Tibial nerve (tissue), 4 donors: Measurements from ENCODE around the gene ITPKC. TPM values are rescaled to one million over a fixed set of nuclear protein-coding genes. Genes with fewer than 3 reads are reported as not detected.
"Not testable (repeated sequence)": the region's sequence is repeated elsewhere in the genome, so short reads cannot be mapped to it uniquely, and the experiment has no call there.

Experiments
- DNase-seq, 2 donors: peaks; one replicate each; pipeline ENCODE4 v3.0.0-alpha.2; 2019; ENCODE audit warnings: low spot score in 2 of 2
- H3K27ac ChIP-seq, 4 donors: fragments of 200-600 bp; sonication (generic) in 3 of 4; one replicate each; pipeline ENCODE4 v1.5.1; 2017 to 2019; ENCODE audit warnings: mild to moderate bottlenecking in 1 of 4
- H3K27me3 ChIP-seq, 2 donors: fragments of 200-600 bp; sonication (generic) in 1 of 2; one replicate each; pipeline versions ENCODE4 v1.5.1 to v1.6.0; 2017 to 2019
- H3K36me3 ChIP-seq, 3 donors: fragments of 200-600 bp; sonication (generic); one replicate each; pipeline ENCODE4 v1.5.1; 2018 to 2019
- H3K4me1 ChIP-seq, 4 donors: fragments of 200-600 bp; sonication (generic) in 3 of 4; one replicate each; pipeline ENCODE4 v1.5.1; 2017 to 2019
- H3K4me3 ChIP-seq, 4 donors: fragments of 200-600 bp; sonication (generic) in 3 of 4; one replicate each; pipeline ENCODE4 v1.5.1; 2017 to 2019; ENCODE audit warnings: mild to moderate bottlenecking in 1 of 4, moderate library complexity in 1 of 4
- H3K9me3 ChIP-seq, 4 donors: fragments of 200-600 bp; sonication (generic) in 3 of 4; one replicate each; pipeline ENCODE4 v1.5.1; 2017 to 2019
- EP300 ChIP-seq, 2 donors: sonication (generic); formaldehyde crosslinking; IDR thresholded peaks; one replicate each; pipeline ENCODE4 v1.6.1; 2017; ENCODE audit warnings: antibody characterized with exemption in 2 of 2, mild to moderate bottlenecking in 1 of 2
- POLR2A ChIP-seq, 2 donors: fragments of 450-650 bp; IDR thresholded peaks; one replicate each; pipeline ENCODE4 v1.6.1; 2017; ENCODE audit warnings: antibody characterized with exemption in 2 of 2, mild to moderate bottlenecking in 2 of 2, moderate library complexity in 2 of 2
- WGBS, 2 donors: methylation state at CpG; one replicate each; pipeline ENCODE4 v1.1.5; 2018; 5-methylcytosine and 5-hydroxymethylcytosine counted together
- total RNA-seq, 4 donors: library from RNA; depleted of rRNA; stranded (reverse); fragments of >200 nt; gene quantifications; one replicate each; pipeline ENCODE4 v1.1.0, GENCODE V29; 2016
- TF ChIP-seq, protein P1 (sequence below), 5 experiments: fragments of 200-600 bp in 3 of 5; fragments of 450-650 bp in 2 of 5; sonication (generic) in 3 of 5; IDR thresholded peaks; one replicate each; pipeline ENCODE4 v1.5.1; 2016 to 2019; ENCODE audit warnings: antibody characterized with exemption in 5 of 5, mild to moderate bottlenecking in 3 of 5, moderate library complexity in 2 of 5

The ITPKC gene
- total RNA-seq, 4 donors from 2014 or later, result 72.0 to 114 (median 90.9) TPM

DNA sequence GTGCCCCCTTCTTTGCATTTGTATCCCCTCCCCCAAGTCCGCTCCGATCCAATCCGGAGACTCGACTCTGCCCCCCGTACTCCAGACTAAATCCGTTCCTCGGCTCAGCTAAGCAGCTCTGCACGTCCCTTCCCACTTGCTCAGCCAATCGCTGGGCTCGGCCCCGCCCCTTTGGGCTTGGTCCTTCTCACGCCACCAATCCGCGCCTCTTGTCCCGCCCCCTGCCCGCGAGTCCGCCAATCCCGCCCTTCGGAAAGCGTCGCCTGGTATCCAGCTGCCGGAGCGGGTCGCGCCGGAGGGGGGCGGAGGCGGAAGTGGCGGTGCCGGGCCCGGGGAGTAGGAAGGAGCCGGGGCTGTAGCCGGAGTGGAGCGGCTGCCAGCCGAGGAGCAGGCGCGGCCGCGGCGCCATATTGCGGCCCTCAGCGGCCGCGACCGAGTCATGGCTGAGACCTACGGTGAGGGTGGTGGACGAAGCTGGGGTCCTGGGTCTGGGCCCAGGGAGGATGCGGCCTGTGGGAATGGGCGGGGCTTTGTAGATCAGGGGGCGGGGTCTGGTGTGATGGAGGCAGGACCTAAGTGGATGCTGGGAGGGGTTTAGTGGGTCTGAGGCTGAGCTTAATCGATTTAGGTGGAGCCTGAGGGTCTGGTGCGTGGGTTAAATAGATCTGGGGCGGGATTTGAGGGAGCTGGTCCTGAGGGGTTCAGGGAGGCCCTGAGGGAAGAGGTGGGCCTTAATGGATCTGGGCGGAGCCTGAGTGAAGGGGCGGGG is 61.2 kb downstream of the ITPKC start, which contains the start of gene RAB4B:
RAB4B (plus strand) TSS at position 311 of the 769 bp plus-strand sequence; CDS start at position 440, 129 bp downstream.
- TF ChIP-seq, protein P1, sequence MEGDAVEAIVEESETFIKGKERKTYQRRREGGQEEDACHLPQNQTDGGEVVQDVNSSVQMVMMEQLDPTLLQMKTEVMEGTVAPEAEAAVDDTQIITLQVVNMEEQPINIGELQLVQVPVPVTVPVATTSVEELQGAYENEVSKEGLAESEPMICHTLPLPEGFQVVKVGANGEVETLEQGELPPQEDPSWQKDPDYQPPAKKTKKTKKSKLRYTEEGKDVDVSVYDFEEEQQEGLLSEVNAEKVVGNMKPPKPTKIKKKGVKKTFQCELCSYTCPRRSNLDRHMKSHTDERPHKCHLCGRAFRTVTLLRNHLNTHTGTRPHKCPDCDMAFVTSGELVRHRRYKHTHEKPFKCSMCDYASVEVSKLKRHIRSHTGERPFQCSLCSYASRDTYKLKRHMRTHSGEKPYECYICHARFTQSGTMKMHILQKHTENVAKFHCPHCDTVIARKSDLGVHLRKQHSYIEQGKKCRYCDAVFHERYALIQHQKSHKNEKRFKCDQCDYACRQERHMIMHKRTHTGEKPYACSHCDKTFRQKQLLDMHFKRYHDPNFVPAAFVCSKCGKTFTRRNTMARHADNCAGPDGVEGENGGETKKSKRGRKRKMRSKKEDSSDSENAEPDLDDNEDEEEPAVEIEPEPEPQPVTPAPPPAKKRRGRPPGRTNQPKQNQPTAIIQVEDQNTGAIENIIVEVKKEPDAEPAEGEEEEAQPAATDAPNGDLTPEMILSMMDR (IDR thresholded peaks at IDR 0.05), result peak in 2 of 5 experiments; percentile 55 to 62
- TF ChIP-seq POLR2A (IDR thresholded peaks at IDR 0.05) (peak; percentile 47 to 88), EP300 (IDR thresholded peaks at IDR 0.05) (peak; percentile 27 to 79)
- WGBS, 2 donors, result 1% methylated on average over 54 to 56 of the region's 56 CpGs
- H3K36me3 ChIP-seq, result peaks cover 0 to 15% (median 0%) of the 10 kb centered on the region in 3 donors

DNA sequence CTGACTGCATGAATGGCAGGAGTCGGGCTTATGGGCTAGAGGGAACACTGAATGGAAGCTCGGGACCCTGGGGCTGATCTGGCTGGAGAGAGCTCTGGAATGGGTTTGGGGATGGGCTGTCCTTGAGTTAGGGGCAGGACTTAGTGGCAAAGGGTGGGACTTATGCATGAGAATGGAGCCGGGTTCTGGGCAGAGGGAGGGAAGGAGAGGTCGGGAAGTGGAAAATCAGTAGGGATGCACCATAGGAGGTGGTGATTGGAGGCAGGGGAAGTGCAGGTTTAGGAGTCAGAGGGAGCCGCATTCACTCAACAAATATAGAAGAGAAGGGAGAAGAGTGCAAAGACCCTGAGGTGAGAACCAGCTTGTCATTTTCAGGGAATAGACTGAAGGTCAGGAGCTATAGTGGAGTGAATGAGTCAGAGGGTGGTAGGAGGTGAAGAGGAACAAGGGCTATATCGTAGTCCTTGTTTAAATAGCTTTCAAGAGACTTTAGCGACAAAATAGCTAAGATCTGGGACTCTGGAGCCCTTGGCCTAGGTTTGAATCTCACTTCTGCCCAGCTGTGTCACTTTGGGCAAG is 61.9 kb downstream of the ITPKC start:
- no peak for DNase-seq
- no peaks in the 10 kb centered on the region for H3K27me3 ChIP-seq
- no peaks in the 10 kb centered on the region for H3K9me3 ChIP-seq
- H3K27ac ChIP-seq, result peak overlapping the region; percentile 83 to 97 (median 89)
- H3K36me3 ChIP-seq, result peaks cover 0 to 22% (median 0%) of the 10 kb centered on the region in 3 donors
- 7 to 9% methylated on average over 7 of the region's 7 CpGs for WGBS, 2 donors
- TF ChIP-seq EP300 (IDR thresholded peaks at IDR 0.05), result no peak
- no peak for TF ChIP-seq POLR2A (IDR thresholded peaks at IDR 0.05)
- TF ChIP-seq, protein P1 (IDR thresholded peaks at IDR 0.05), result no peak
- peak overlapping the region; percentile 51 to 95 (median 78) for H3K4me3 ChIP-seq
- peaks cover 0 to 37% (median 18%) of the 10 kb centered on the region in 4 donors for H3K4me1 ChIP-seq

More for the DNA sequence above, 61.2 kb downstream of the ITPKC start, which contains the start of gene RAB4B:
- Histone ChIP-seq H3K4me1 (peaks cover 0 to 37% (median 18%) of the 10 kb centered on the region in 4 donors), H3K4me3 (peak within 1 kb of the TSS; percentile 51 to 95 (median 78)), H3K27me3 (no peaks in the 10 kb centered on the region), H3K27ac (peak within 1 kb of the TSS; percentile 87 to 97 (median 92)), H3K9me3 (no peaks in the 10 kb centered on the region)
- DNase-seq, result peak; percentile 99 to 100

DNA sequence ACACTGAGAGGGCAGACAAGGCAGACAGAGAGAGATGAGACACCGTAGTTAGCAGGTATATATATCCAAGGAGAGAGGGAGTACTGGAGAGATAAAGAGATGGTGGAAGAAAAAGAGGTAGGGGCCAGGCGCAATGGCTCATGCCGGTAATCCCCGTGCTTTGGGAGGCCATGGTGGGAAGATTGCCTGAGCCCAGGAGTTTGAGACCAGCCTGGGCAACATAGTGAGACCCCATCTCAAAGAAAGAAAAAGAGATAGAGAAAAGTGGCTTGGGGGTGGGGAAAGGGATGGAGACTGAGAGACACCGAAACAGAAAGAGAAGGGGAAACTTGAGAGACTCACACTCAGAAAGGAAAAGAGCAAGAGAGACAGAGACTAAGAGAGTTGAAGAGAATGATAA is 63.7 kb downstream of the ITPKC start:
- no peak for TF ChIP-seq EP300 (IDR thresholded peaks at IDR 0.05)
- TF ChIP-seq, protein P1 (IDR thresholded peaks at IDR 0.05), result no peak
- TF ChIP-seq POLR2A (IDR thresholded peaks at IDR 0.05), result no peak
- peaks cover 0 to 29% (median 16%) of the 10 kb centered on the region in 4 donors for H3K4me1 ChIP-seq
- WGBS, 2 donors, result 95% methylated on average over 5 of the region's 5 CpGs
- H3K9me3 ChIP-seq, result no peaks in the 10 kb centered on the region
- DNase-seq, result no peak
- peaks cover 0 to 40% (median 0%) of the 10 kb centered on the region in 3 donors for H3K36me3 ChIP-seq
- no peak overlapping the region for H3K4me3 ChIP-seq
- no peaks in the 10 kb centered on the region for H3K27me3 ChIP-seq
- H3K27ac ChIP-seq, result no peak overlapping the region

DNA sequence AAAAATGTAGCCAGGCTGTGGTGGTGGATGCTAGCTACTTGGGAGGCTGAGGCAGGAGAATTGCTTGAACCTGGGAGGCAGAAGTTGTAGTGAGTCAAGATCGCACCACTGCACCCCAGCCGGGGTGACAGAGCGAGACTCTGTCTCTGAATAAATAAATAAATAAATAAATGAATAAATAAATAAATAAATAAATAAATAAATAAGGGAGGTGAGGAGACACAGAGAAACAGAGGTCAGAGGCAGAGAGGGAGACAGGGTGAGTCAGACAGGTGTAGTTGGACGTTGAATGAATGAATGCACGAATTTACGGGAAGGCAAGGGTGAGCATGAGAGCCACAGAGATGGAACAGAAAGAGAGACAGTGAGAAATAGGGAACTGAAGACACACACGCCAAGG is 64.2 kb downstream of the ITPKC start:
- 92 to 96% methylated on average over 7 of the region's 7 CpGs for WGBS, 2 donors
- DNase-seq, result no peak
- TF ChIP-seq POLR2A (IDR thresholded peaks at IDR 0.05) (no peak), EP300 (IDR thresholded peaks at IDR 0.05) (no peak)
- TF ChIP-seq, protein P1 (IDR thresholded peaks at IDR 0.05), result no peak
- Histone ChIP-seq H3K27ac (no peak overlapping the region), H3K4me3 (no peak overlapping the region), H3K27me3 (no peaks in the 10 kb centered on the region), H3K9me3 (no peaks in the 10 kb centered on the region), H3K36me3 (peaks cover 0 to 43% (median under 1%) of the 10 kb centered on the region in 3 donors), H3K4me1 (peaks cover 0 to 29% (median 15%) of the 10 kb centered on the region in 4 donors)

DNA sequence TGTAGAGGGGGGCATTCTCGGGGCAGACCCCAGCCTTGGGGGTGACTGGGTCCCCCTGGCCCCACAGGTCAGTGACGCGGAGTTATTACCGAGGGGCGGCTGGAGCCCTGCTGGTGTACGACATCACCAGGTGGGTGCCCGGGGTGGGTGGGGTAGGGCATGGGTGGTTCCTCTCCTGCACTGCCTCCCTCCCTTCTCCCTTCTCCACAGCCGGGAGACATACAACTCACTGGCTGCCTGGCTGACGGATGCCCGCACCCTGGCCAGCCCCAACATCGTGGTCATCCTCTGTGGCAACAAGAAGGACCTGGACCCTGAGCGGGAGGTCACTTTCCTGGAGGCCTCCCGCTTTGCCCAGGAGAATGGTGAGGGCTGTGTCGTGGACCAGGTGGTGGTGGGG is 66.8 kb downstream of the ITPKC start:
- no peak overlapping the region for H3K27ac ChIP-seq
- DNase-seq, result no peak
- H3K36me3 ChIP-seq, result peaks cover 0 to 64% (median 6%) of the 10 kb centered on the region in 3 donors
- TF ChIP-seq, protein P1 (IDR thresholded peaks at IDR 0.05), result no peak
- TF ChIP-seq EP300 (IDR thresholded peaks at IDR 0.05) (no peak), POLR2A (IDR thresholded peaks at IDR 0.05) (no peak)
- H3K4me1 ChIP-seq, result peaks cover 0 to 14% (median 6%) of the 10 kb centered on the region in 4 donors
- H3K27me3 ChIP-seq, result no peaks in the 10 kb centered on the region
- no peaks in the 10 kb centered on the region for H3K9me3 ChIP-seq
- H3K4me3 ChIP-seq, result no peak overlapping the region
- WGBS, 2 donors, result 93 to 95% methylated on average over 10 to 14 of the region's 14 CpGs

DNA sequence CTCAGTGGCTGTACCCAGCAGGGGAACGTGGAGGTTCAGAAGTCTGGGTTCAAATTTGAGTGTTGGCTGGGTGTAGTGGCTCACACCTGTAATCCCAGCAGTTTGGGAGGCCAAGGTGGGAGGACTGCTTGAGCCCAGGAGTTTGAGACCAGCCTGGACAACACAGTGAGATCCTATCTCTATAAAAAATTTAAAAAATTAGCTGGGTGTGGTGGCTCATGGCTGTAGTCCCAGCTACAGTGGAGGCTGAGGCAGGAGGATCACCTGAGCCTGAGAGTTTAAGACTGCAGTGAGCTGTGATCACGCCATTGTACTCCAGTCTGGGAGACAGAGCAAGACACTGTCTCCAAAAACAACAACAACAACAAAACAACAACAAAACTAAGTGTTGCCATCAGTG is 67.2 kb downstream of the ITPKC start:
- peaks cover 0 to 68% (median 6%) of the 10 kb centered on the region in 3 donors for H3K36me3 ChIP-seq
- 100% methylated on average over 2 of the region's 2 CpGs for WGBS, 2 donors

More for the DNA sequence above, 67.2 kb downstream of the ITPKC start:
- not testable (repeated sequence) for H3K4me3 ChIP-seq, H3K27me3 ChIP-seq, H3K4me1 ChIP-seq, H3K9me3 ChIP-seq, DNase-seq, H3K27ac ChIP-seq
